ENCODE measurements around the gene SLC19A1. TPM values are rescaled to one million over a fixed set of nuclear protein-coding genes. Genes with fewer than 3 reads are reported as not detected.
A peak's percentile ranks its signal among the peaks of the same experiment; 100 is the strongest.
"Not testable (repeated sequence)": the region's sequence is repeated elsewhere in the genome, so short reads cannot be mapped to it uniquely, and the experiment has no call there.

SLC19A1 gene
- total RNA-seq, 2 donors from 2014 or later, result 12.2 to 15.5 TPM

- H3K36me3 ChIP-seq, result no peaks in the 10 kb centered on the region
- no peaks in the 10 kb centered on the region for H3K9me3 ChIP-seq
- H3K4me3 ChIP-seq, result no peak overlapping the region
- intact Hi-C loops (cut with DNase I), result no loop called here
- 74% methylated on average over 18 of the region's 18 CpGs for WGBS
- no peaks in the 10 kb centered on the region for H3K27me3 ChIP-seq (replicated peaks; ENCODE audit: insufficient read depth)
- TF ChIP-seq POLR2AphosphoS5 (IDR thresholded peaks at IDR 0.05), result no peak
- TF ChIP-seq POLR2A (IDR thresholded peaks at IDR 0.05), result no peak
- no peak for TF ChIP-seq CTCF (IDR thresholded peaks at IDR 0.05)
- no peak for DNase-seq (ENCODE audit: low spot score)
- no peaks in the 10 kb centered on the region for H3K4me1 ChIP-seq (replicated peaks)
- H3K27ac ChIP-seq, result no peak overlapping the region
Observed at GRCh38 chr21:45528028-45528705, 14.1 kb downstream of the SLC19A1 start.

GRCh38 chr21:45527151-45527999 is 14.9 kb downstream of the SLC19A1 start:
- intact Hi-C loops (cut with DNase I); H3K9me3 ChIP-seq; H3K27me3 ChIP-seq (replicated peaks; ENCODE audit: insufficient read depth); H3K4me1 ChIP-seq (replicated peaks); H3K36me3 ChIP-seq; H3K4me3 ChIP-seq; DNase-seq (ENCODE audit: low spot score): not testable (repeated sequence)
- TF ChIP-seq CTCF (IDR thresholded peaks at IDR 0.05), result peak in 1 of 4 experiments; percentile 32
- peak overlapping the region; percentile 23 to 47 for H3K27ac ChIP-seq
- 62% methylated on average over 19 of the region's 19 CpGs for WGBS

- no peak for DNase-seq (ENCODE audit: low spot score)
- intact Hi-C loops (cut with DNase I), result no loop called here
- 97% methylated on average over 11 of the region's 11 CpGs for WGBS
- no peak for TF ChIP-seq POLR2A (IDR thresholded peaks at IDR 0.05)
- no peak for TF ChIP-seq POLR2AphosphoS5 (IDR thresholded peaks at IDR 0.05)
- no peak for TF ChIP-seq CTCF (IDR thresholded peaks at IDR 0.05)
- no peaks in the 10 kb centered on the region for H3K27me3 ChIP-seq (replicated peaks; ENCODE audit: insufficient read depth)
- H3K9me3 ChIP-seq, result no peaks in the 10 kb centered on the region
- H3K27ac ChIP-seq, result no peak overlapping the region
- no peak overlapping the region for H3K4me3 ChIP-seq
- no peaks in the 10 kb centered on the region for H3K4me1 ChIP-seq (replicated peaks)
- H3K36me3 ChIP-seq, result no peaks in the 10 kb centered on the region
Observed at GRCh38 chr21:45525910-45526306, 16.3 kb downstream of the SLC19A1 start.

- no peak for DNase-seq (ENCODE audit: low spot score)
- Histone ChIP-seq H3K4me3 (no peak overlapping the region), H3K27me3 (replicated peaks; ENCODE audit: insufficient read depth) (no peaks in the 10 kb centered on the region), H3K4me1 (replicated peaks) (no peaks in the 10 kb centered on the region), H3K9me3 (no peaks in the 10 kb centered on the region), H3K27ac (peak overlapping the region in 1 of 2 donors; percentile 18), H3K36me3 (no peaks in the 10 kb centered on the region)
- intact Hi-C loops (cut with DNase I), result no loop called here
- TF ChIP-seq POLR2AphosphoS5 (IDR thresholded peaks at IDR 0.05) (no peak), CTCF (IDR thresholded peaks at IDR 0.05) (no peak), POLR2A (IDR thresholded peaks at IDR 0.05) (no peak)
- 86% methylated on average over 29 of the region's 29 CpGs for WGBS
Observed at GRCh38 chr21:45525153-45525909, 16.9 kb downstream of the SLC19A1 start.

Data from prostate gland (tissue), 2 donors.